Measurements from ENCODE around the gene TNFSF10.

TNFSF10 gene

GRCh38 chr3:172543884-172544283 lies 20.7 kb upstream of the TNFSF10 start:
- Histone ChIP-seq H3K9me3 (ENCODE audit: control insufficient read depth in 2 of 2, low read length in 2 of 2) (no peaks in the 10 kb centered on the region), H3K27ac (ENCODE audit: low read length) (no peak overlapping the region), H3K9ac (ENCODE audit: low read length in 2 of 2) (no peak overlapping the region), H3K27me3 (ENCODE audit: control insufficient read depth in 1 of 2, insufficient read depth in 2 of 2, low read length in 2 of 2) (no peaks in the 10 kb centered on the region), H3K36me3 (ENCODE audit: control insufficient read depth in 2 of 2, insufficient read depth in 2 of 2, low read length in 2 of 2) (no peaks in the 10 kb centered on the region), H3K4me3 (ENCODE audit: low read length in 2 of 2) (no peak overlapping the region), H3K4me1 (ENCODE audit: control insufficient read depth, insufficient read depth, low read length) (peaks cover 8% of the 10 kb centered on the region)

- Histone ChIP-seq H3K36me3 (ENCODE audit: control insufficient read depth in 2 of 2, insufficient read depth in 2 of 2, low read length in 2 of 2) (no peaks in the 10 kb centered on the region), H3K9me3 (ENCODE audit: control insufficient read depth in 2 of 2, low read length in 2 of 2) (no peaks in the 10 kb centered on the region), H3K4me1 (ENCODE audit: control insufficient read depth, insufficient read depth, low read length) (peaks cover 8% of the 10 kb centered on the region), H3K27ac (ENCODE audit: low read length) (no peak overlapping the region), H3K27me3 (ENCODE audit: control insufficient read depth in 1 of 2, insufficient read depth in 2 of 2, low read length in 2 of 2) (no peaks in the 10 kb centered on the region), H3K9ac (ENCODE audit: low read length in 2 of 2) (no peak overlapping the region), H3K4me3 (ENCODE audit: low read length in 2 of 2) (no peak overlapping the region)
These were observed 20.2 kb upstream of the TNFSF10 start for GRCh38 chr3:172543419-172543818.

DNA sequence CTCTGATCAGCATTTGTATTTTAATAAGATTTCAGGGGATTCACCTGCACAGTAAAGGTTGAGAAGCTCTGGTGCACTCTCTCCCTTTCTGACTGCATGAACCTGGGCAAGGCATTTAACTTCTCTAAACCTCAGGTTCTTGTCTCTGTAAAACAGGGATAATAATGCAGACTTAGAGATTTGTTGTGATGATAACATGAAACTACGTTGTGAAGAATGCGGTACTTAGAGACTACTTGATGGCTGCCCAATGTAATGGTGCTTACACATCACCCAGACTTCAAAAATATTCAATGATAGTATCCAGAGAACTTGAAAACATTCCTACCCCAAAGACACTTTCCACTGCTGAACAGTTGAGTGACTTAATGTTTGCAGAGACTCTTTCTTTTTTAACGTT lies 19.8 kb upstream of the TNFSF10 start:
- Histone ChIP-seq H3K27me3 (ENCODE audit: control insufficient read depth in 1 of 2, insufficient read depth in 2 of 2, low read length in 2 of 2) (no peaks in the 10 kb centered on the region), H3K4me3 (ENCODE audit: low read length in 2 of 2) (no peak overlapping the region), H3K36me3 (ENCODE audit: control insufficient read depth in 2 of 2, insufficient read depth in 2 of 2, low read length in 2 of 2) (no peaks in the 10 kb centered on the region), H3K9ac (ENCODE audit: low read length in 2 of 2) (no peak overlapping the region), H3K4me1 (ENCODE audit: control insufficient read depth, insufficient read depth, low read length) (peaks cover 8% of the 10 kb centered on the region), H3K9me3 (ENCODE audit: control insufficient read depth in 2 of 2, low read length in 2 of 2) (no peaks in the 10 kb centered on the region), H3K27ac (ENCODE audit: low read length) (no peak overlapping the region)

- H3K9me3 ChIP-seq (ENCODE audit: control insufficient read depth in 2 of 2, low read length in 2 of 2) = no peaks in the 10 kb centered on the region
- H3K27me3 ChIP-seq (ENCODE audit: control insufficient read depth in 1 of 2, insufficient read depth in 2 of 2, low read length in 2 of 2) = no peaks in the 10 kb centered on the region
- H3K36me3 ChIP-seq (ENCODE audit: control insufficient read depth in 2 of 2, insufficient read depth in 2 of 2, low read length in 2 of 2) = no peaks in the 10 kb centered on the region
- no peak overlapping the region for H3K4me3 ChIP-seq (ENCODE audit: low read length in 2 of 2)
- H3K4me1 ChIP-seq (ENCODE audit: control insufficient read depth, insufficient read depth, low read length) = peaks cover 7% of the 10 kb centered on the region
- no peak overlapping the region for H3K27ac ChIP-seq (ENCODE audit: low read length)
- H3K9ac ChIP-seq (ENCODE audit: low read length in 2 of 2) = no peak overlapping the region
These were observed 18.8 kb upstream of the TNFSF10 start for GRCh38 chr3:172541945-172542488.

- Histone ChIP-seq H3K36me3 (ENCODE audit: control insufficient read depth in 2 of 2, insufficient read depth in 2 of 2, low read length in 2 of 2) (no peaks in the 10 kb centered on the region), H3K4me1 (ENCODE audit: control insufficient read depth, insufficient read depth, low read length) (no peaks in the 10 kb centered on the region), H3K9me3 (ENCODE audit: control insufficient read depth in 2 of 2, low read length in 2 of 2) (no peaks in the 10 kb centered on the region), H3K27me3 (ENCODE audit: control insufficient read depth in 1 of 2, insufficient read depth in 2 of 2, low read length in 2 of 2) (no peaks in the 10 kb centered on the region), H3K9ac (ENCODE audit: low read length in 2 of 2) (no peak overlapping the region), H3K27ac (ENCODE audit: low read length) (no peak overlapping the region), H3K4me3 (ENCODE audit: low read length in 2 of 2) (no peak overlapping the region)
These were observed 16.8 kb upstream of the TNFSF10 start for GRCh38 chr3:172540049-172540448.

- H3K27ac ChIP-seq (ENCODE audit: low read length) = no peak overlapping the region
- H3K9ac ChIP-seq (ENCODE audit: low read length in 2 of 2) = no peak overlapping the region
- no peaks in the 10 kb centered on the region for H3K27me3 ChIP-seq (ENCODE audit: control insufficient read depth in 1 of 2, insufficient read depth in 2 of 2, low read length in 2 of 2)
- no peaks in the 10 kb centered on the region for H3K9me3 ChIP-seq (ENCODE audit: control insufficient read depth in 2 of 2, low read length in 2 of 2)
- no peaks in the 10 kb centered on the region for H3K36me3 ChIP-seq (ENCODE audit: control insufficient read depth in 2 of 2, insufficient read depth in 2 of 2, low read length in 2 of 2)
- no peaks in the 10 kb centered on the region for H3K4me1 ChIP-seq (ENCODE audit: control insufficient read depth, insufficient read depth, low read length)
- no peak overlapping the region for H3K4me3 ChIP-seq (ENCODE audit: low read length in 2 of 2)
These were observed 16.0 kb upstream of the TNFSF10 start for GRCh38 chr3:172539273-172539672.

GRCh38 chr3:172538368-172539151 lies 15.3 kb upstream of the TNFSF10 start:
- Histone ChIP-seq H3K36me3 (ENCODE audit: control insufficient read depth in 2 of 2, insufficient read depth in 2 of 2, low read length in 2 of 2) (no peaks in the 10 kb centered on the region), H3K4me3 (ENCODE audit: low read length in 2 of 2) (no peak overlapping the region), H3K9me3 (ENCODE audit: control insufficient read depth in 2 of 2, low read length in 2 of 2) (no peaks in the 10 kb centered on the region), H3K27ac (ENCODE audit: low read length) (no peak overlapping the region), H3K9ac (ENCODE audit: low read length in 2 of 2) (no peak overlapping the region), H3K4me1 (ENCODE audit: control insufficient read depth, insufficient read depth, low read length) (no peaks in the 10 kb centered on the region), H3K27me3 (ENCODE audit: control insufficient read depth in 1 of 2, insufficient read depth in 2 of 2, low read length in 2 of 2) (no peaks in the 10 kb centered on the region)

GRCh38 chr3:172537507-172538158 lies 14.4 kb upstream of the TNFSF10 start:
- no peak overlapping the region for H3K27ac ChIP-seq (ENCODE audit: low read length)
- H3K36me3 ChIP-seq (ENCODE audit: control insufficient read depth in 2 of 2, insufficient read depth in 2 of 2, low read length in 2 of 2) = no peaks in the 10 kb centered on the region
- H3K4me3 ChIP-seq (ENCODE audit: low read length in 2 of 2) = no peak overlapping the region
- H3K9me3 ChIP-seq (ENCODE audit: control insufficient read depth in 2 of 2, low read length in 2 of 2) = no peaks in the 10 kb centered on the region
- no peak overlapping the region for H3K9ac ChIP-seq (ENCODE audit: low read length in 2 of 2)
- H3K4me1 ChIP-seq (ENCODE audit: control insufficient read depth, insufficient read depth, low read length) = no peaks in the 10 kb centered on the region
- no peaks in the 10 kb centered on the region for H3K27me3 ChIP-seq (ENCODE audit: control insufficient read depth in 1 of 2, insufficient read depth in 2 of 2, low read length in 2 of 2)

- Histone ChIP-seq H3K9me3 (ENCODE audit: control insufficient read depth in 2 of 2, low read length in 2 of 2) (no peaks in the 10 kb centered on the region), H3K4me1 (ENCODE audit: control insufficient read depth, insufficient read depth, low read length) (no peaks in the 10 kb centered on the region), H3K27me3 (ENCODE audit: control insufficient read depth in 1 of 2, insufficient read depth in 2 of 2, low read length in 2 of 2) (no peaks in the 10 kb centered on the region), H3K4me3 (ENCODE audit: low read length in 2 of 2) (no peak overlapping the region), H3K9ac (ENCODE audit: low read length in 2 of 2) (no peak overlapping the region), H3K36me3 (ENCODE audit: control insufficient read depth in 2 of 2, insufficient read depth in 2 of 2, low read length in 2 of 2) (no peaks in the 10 kb centered on the region), H3K27ac (ENCODE audit: low read length) (no peak overlapping the region)
These were observed 13.8 kb upstream of the TNFSF10 start for GRCh38 chr3:172536993-172537419.

DNA sequence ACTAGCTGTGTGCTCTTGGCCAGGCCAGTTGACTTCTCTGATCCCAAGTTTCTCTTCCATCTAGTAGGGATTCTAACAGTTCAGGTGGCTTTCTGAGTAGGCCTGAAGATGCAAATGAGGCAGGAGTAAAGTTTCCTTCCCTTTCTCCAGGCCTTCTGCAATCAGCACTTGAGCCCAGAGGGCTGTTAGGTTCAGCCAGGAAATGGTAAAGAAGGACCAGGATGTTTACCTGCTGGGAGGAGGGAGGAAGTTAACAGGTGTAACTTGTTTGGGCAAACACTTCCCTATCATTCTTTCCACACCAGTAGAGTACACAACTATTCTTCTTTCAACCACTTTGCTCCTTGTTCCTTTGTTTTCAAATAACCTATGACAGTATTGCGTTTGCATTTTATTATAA lies 13.3 kb upstream of the TNFSF10 start:
- no peaks in the 10 kb centered on the region for H3K27me3 ChIP-seq (ENCODE audit: control insufficient read depth in 1 of 2, insufficient read depth in 2 of 2, low read length in 2 of 2)
- H3K4me1 ChIP-seq (ENCODE audit: control insufficient read depth, insufficient read depth, low read length) = no peaks in the 10 kb centered on the region
- no peak overlapping the region for H3K27ac ChIP-seq (ENCODE audit: low read length)
- no peaks in the 10 kb centered on the region for H3K36me3 ChIP-seq (ENCODE audit: control insufficient read depth in 2 of 2, insufficient read depth in 2 of 2, low read length in 2 of 2)
- H3K4me3 ChIP-seq (ENCODE audit: low read length in 2 of 2) = no peak overlapping the region
- no peaks in the 10 kb centered on the region for H3K9me3 ChIP-seq (ENCODE audit: control insufficient read depth in 2 of 2, low read length in 2 of 2)
- H3K9ac ChIP-seq (ENCODE audit: low read length in 2 of 2) = no peak overlapping the region

- Histone ChIP-seq H3K27me3 (ENCODE audit: control insufficient read depth in 1 of 2, insufficient read depth in 2 of 2, low read length in 2 of 2) (no peaks in the 10 kb centered on the region), H3K4me1 (ENCODE audit: control insufficient read depth, insufficient read depth, low read length) (no peaks in the 10 kb centered on the region), H3K36me3 (ENCODE audit: control insufficient read depth in 2 of 2, insufficient read depth in 2 of 2, low read length in 2 of 2) (no peaks in the 10 kb centered on the region), H3K9ac (ENCODE audit: low read length in 2 of 2) (no peak overlapping the region), H3K9me3 (ENCODE audit: control insufficient read depth in 2 of 2, low read length in 2 of 2) (no peaks in the 10 kb centered on the region), H3K27ac (ENCODE audit: low read length) (no peak overlapping the region), H3K4me3 (ENCODE audit: low read length in 2 of 2) (no peak overlapping the region)
These were observed 7.3 kb upstream of the TNFSF10 start for GRCh38 chr3:172530566-172530965.

All from stomach smooth muscle (tissue), 2 donors.